NK-92 (cell line): ENCODE data around the gene MYO1H.
"Not testable (repeated sequence)": the region's sequence is repeated elsewhere in the genome, so short reads cannot be mapped to it uniquely, and the experiment has no call there.

ENCODE experiments used
- DNase-seq: peaks from one replicate; lab custom pipeline; 2025; ENCODE audit not compliant: unreplicated experiment; lab: John Stamatoyannopoulos, UW

The MYO1H gene

GRCh38 chr12:109467978-109468676 is 120.4 kb downstream of the MYO1H start:
- no peak for DNase-seq

- no peak for DNase-seq
Measured at GRCh38 chr12:109469517-109469916, 121.8 kb downstream of the MYO1H start.

GRCh38 chr12:109473006-109473405 is 125.3 kb downstream of the MYO1H start:
- DNase-seq, result no peak

- not testable (repeated sequence) for DNase-seq
Measured at GRCh38 chr12:109473526-109474270, 126.0 kb downstream of the MYO1H start.

DNA sequence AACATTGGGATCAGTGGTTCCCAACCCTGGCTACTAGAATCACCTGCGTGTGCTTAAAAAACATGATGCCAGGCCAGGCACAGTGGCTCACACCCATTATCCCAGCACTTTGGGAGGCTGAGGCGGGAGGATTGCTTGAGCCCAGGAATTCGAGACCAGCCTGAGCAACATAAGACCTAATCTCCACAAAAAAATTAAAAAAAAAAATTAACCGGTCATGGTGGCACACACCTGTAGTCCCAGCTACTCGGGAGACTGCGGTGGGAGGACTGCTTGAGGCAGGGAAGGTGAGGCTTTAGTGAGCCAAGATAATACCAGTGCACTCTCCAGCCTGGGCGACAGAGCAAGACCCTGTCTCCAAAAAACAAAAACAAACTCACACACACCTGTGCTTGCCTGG is 127.4 kb downstream of the MYO1H start:
- no peak for DNase-seq

DNA sequence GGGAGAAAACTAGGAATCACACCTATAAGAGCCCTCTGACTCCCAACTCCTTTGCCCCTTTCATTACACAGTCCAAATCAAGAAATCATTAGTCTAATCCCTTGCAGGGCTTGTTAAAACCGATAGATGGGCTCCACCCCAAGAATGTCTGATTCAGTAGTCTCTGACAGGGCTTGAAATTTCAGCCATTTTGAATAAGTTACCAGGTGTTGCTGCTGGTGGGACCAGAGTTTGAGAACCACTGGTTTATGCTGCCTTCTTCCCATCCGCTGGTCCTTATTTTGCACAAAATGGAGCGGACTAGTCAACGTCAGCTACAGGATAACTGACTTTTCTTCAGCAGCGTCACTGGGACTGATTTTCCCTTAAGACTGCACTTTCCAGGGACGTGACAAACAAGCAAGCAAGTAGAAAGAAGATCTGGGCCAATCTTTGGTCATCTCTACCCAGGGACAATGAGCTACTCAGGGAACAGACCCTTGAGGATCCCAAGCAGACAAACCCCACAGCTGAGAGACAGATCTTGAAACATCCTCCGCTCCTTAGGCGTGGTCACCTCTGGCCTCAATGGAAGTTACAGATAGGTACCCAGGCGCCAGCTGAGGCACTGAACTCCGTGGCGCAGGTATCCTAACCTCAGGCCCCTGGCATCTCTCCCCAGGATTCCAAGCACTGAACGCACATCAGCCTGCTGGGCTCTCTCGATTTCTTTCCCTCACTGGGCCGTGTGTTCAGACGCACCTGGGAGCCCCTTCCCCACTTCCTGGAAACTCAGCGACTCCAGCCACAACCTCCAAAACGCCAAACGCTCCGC is 128.5 kb downstream of the MYO1H start:
- no peak for DNase-seq

GRCh38 chr12:109476807-109477184 is 129.1 kb downstream of the MYO1H start:
- DNase-seq, result no peak

DNA sequence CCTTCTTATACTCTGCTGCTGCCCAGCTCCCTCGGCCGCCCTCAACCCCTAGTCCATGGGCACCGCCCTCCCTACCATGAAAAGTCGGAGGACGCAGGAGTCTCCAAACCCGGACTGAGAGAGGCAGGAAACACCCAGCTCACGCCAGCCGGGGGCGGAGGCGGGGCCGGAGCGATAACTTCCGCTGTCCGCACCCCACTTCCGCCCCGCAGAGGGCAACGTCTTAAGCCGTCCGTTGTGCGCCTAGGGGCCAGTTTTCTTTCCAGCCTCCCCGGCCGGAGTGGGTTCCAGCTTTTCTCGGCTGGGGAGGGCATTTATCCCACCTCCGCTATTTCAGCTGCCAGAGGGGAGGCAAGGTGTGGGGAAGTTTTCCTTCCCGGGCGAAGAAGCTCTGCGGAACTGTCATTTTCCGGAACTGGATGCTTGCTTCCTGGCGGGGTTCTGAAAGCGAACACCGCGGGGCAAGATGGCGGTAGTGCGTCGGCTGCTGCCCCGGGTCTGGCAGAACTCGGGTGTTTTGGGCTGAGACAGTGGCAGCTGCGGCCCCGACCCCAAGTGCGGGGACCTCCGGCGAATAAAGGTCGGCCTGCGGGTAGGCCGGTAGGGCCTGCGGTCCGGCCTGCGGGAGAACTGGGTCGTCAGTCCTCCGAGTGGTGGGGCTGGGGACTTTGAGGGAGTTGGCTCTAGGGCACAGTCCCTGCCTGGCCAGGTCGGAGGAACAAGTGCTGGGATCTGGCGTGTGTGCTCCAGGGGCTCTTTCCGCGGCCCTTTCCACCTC is 129.7 kb downstream of the MYO1H start, which contains the start of the genes KCTD10 and UBE3B:
KCTD10 (minus strand) TSS at position 116 of the 778 bp plus-strand sequence; CDS start at position 78, 38 bp downstream.
UBE3B (plus strand) TSS at position 450 of the 778 bp plus-strand sequence. CDS start 5,918 bp downstream, outside the sequence.
- peak; percentile 2 for DNase-seq

GRCh38 chr12:109477963-109478315 is 130.2 kb downstream of the MYO1H start:
- DNase-seq, result no peak

GRCh38 chr12:109479761-109480160 is 132.1 kb downstream of the MYO1H start:
- DNase-seq, result no peak

- no peak for DNase-seq
Measured at GRCh38 chr12:109480356-109480755, 132.7 kb downstream of the MYO1H start.

- DNase-seq, result no peak
Measured at GRCh38 chr12:109481863-109482262, 134.2 kb downstream of the MYO1H start.

DNA sequence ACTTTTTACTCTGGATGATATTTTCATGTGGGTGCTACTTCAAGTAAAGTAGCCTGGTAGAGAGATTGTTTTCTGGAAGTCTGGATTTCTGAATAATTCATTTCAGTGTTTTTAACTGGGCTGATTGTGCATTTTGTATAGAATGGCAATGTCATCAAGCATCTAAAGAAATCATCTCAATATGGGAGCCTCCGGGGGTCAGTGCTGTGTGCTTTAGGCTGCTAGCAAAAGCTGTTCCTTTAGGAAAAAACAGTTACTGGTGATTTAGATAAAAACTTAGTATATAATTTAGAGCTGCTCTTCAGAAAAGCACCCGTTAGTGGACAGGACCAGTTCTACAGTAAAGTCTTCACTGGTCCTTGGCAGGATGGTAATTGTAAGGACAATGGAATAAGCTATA is 134.8 kb downstream of the MYO1H start:
- no peak for DNase-seq

GRCh38 chr12:109482894-109483293 is 135.2 kb downstream of the MYO1H start:
- DNase-seq, result no peak

GRCh38 chr12:109483346-109483745 is 135.6 kb downstream of the MYO1H start:
- no peak for DNase-seq

- DNase-seq, result no peak
Measured at GRCh38 chr12:109485201-109485600, 137.5 kb downstream of the MYO1H start.

GRCh38 chr12:109487181-109488050 is 139.7 kb downstream of the MYO1H start:
- no peak for DNase-seq

GRCh38 chr12:109488051-109488665 is 140.5 kb downstream of the MYO1H start:
- no peak for DNase-seq
